ENCODE results near the gene AGAP3.

GRCh38 chr7:151130741-151131157 lies 44.5 kb downstream of the AGAP3 start:
- TF ChIP-seq CTCF (IDR thresholded peaks at IDR 0.05) (no peak), POLR2A (IDR thresholded peaks at IDR 0.05) (no peak), POLR2AphosphoS5 (IDR thresholded peaks at IDR 0.05) (no peak)
